ENCODE data around the gene UBA5. TPM values are rescaled to one million over a fixed set of nuclear protein-coding genes. Genes with fewer than 3 reads are reported as not detected.

The UBA5 gene
- total and polyA plus RNA-seq, 5 donors = 25.6 to 42.2 (median 31.7) TPM

DNA sequence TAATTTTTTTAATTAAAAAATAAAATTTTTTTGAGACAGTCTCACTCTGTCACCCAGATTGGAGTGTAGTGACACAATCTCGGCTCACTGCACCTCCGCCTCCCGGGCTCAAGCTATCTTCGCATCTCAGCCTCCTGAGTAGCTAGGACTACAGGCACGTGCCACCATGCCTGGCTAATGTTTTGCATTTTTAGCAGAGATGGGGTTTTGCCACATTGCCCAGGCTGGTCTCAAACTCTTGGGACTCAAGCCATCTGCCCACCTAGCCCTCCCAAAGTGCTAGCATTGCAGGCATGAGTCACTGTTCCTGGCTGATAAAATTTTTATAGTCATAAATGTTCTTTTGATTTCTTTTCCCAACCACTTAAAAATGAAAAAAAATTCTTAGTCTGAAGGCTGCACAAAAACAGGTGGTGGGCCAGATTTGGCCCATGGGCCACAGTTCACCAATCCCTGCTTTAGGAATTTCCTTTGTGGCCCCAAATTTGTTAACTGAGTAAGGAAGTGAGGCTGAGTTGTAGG is 9.2 kb downstream of the UBA5 start:
- intact Hi-C loops (cut with DNase I) = no loop called here
- WGBS = 97% methylated on average over 5 of the region's 5 CpGs
- Histone ChIP-seq H3K27ac (ENCODE audit: low read length) (no peak overlapping the region), H3K4me3 (ENCODE audit: low read length) (no peak overlapping the region), H3K27me3 (ENCODE audit: control insufficient read depth, insufficient read depth) (no peaks in the 10 kb centered on the region), H3K9me3 (ENCODE audit: control insufficient read depth, low read length) (no peaks in the 10 kb centered on the region), H3K4me1 (ENCODE audit: control insufficient read depth, insufficient read depth, low read length) (no peaks in the 10 kb centered on the region)
- ATAC-seq (no peak), DNase-seq (no peak)

DNA sequence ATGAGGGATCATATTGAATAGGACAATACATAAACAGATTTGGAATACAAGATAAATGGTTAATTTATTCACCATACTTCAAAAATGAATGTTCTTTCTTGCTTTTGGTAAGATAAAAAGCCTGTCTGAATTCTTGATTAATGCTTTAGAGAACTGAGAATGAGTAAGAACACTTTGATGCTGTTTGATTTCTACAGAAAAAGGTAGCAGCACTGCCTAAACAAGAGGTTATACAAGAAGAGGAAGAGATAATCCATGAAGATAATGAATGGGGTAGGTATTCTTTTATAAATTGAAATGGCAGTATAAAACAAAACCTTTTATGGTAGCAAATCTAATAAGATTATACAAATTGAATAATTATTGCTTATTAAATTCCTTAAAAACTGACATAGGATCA is 15.3 kb downstream of the UBA5 start:
- ATAC-seq (no peak), DNase-seq (no peak)
- Histone ChIP-seq H3K27ac (ENCODE audit: low read length) (no peak overlapping the region), H3K9me3 (ENCODE audit: control insufficient read depth, low read length) (no peaks in the 10 kb centered on the region), H3K4me1 (ENCODE audit: control insufficient read depth, insufficient read depth, low read length) (no peaks in the 10 kb centered on the region), H3K27me3 (ENCODE audit: control insufficient read depth, insufficient read depth) (no peaks in the 10 kb centered on the region), H3K4me3 (ENCODE audit: low read length) (no peak overlapping the region)
- intact Hi-C loops (cut with DNase I) = no loop called here

DNA sequence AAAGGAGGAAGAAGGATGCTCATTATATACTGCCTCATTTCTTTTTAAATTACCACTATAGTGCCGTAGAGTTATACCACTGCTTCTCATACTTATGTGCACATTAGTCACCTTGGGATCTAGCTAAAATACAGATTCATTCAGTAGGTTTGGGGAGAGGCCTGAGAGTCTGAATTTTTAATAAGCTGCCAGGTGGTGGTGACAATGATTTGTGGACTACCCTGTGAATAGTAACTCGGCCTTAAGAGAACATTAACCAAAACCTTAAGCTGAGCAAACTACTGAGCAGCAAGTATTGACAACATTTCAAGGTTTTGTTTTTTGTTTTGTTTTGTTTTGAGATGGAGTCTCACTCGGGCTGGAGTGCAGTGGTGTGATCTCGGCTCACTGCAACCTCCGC is 19.8 kb downstream of the UBA5 start:
- intact Hi-C loops (cut with DNase I) = no loop called here
- Histone ChIP-seq H3K27ac (ENCODE audit: low read length) (no peak overlapping the region), H3K4me1 (ENCODE audit: control insufficient read depth, insufficient read depth, low read length) (no peaks in the 10 kb centered on the region), H3K27me3 (ENCODE audit: control insufficient read depth, insufficient read depth) (no peaks in the 10 kb centered on the region), H3K4me3 (ENCODE audit: low read length) (no peak overlapping the region), H3K9me3 (ENCODE audit: control insufficient read depth, low read length) (no peaks in the 10 kb centered on the region)
- no peak for DNase-seq
- 92% methylated on average over 5 of the region's 5 CpGs for WGBS
- no peak for ATAC-seq

DNA sequence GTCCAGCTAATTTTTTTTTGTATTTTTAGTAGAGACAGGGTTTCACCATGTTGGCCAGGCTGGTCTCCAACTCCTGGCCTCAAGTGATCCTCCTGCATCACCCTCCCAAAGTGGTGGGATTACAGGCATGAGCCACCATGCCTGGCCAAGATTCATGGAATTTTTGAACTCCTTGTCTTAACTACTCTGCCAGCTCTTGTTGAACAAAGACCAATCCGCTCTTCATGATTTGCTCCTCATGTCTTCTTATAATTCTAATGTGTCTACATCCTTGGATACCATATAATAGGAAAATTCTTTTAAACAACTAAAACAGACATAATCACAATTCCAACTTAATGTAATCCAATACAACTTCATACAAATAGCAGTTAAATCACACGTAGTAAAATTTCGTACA is 21.3 kb downstream of the UBA5 start:
- H3K4me1 ChIP-seq (ENCODE audit: control insufficient read depth, insufficient read depth, low read length) = no peaks in the 10 kb centered on the region
- no peaks in the 10 kb centered on the region for H3K9me3 ChIP-seq (ENCODE audit: control insufficient read depth, low read length)
- intact Hi-C loops (cut with DNase I) = no loop called here
- WGBS = 96% methylated on average over 3 of the region's 3 CpGs
- DNase-seq = no peak
- H3K4me3 ChIP-seq (ENCODE audit: low read length) = no peak overlapping the region
- no peaks in the 10 kb centered on the region for H3K27me3 ChIP-seq (ENCODE audit: control insufficient read depth, insufficient read depth)
- H3K27ac ChIP-seq (ENCODE audit: low read length) = no peak overlapping the region
- ATAC-seq = no peak

DNA sequence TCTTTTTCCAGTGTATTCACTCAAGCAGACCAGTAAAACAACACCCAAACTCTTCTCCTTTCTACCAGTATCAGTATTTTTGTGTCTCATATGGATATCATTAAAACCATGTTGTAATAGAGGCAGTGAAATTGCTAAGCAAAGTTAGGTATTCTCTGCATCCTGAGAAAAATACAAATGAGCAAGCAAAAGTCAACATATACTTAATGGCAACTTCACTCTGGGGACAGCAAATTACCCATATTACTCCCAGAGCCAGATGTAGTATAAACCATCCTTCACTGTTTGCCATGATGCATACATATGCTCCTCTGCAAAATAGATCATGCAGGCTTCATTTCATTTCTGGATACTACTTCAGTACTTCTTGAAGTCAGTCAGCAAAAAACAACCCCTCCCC is 22.1 kb downstream of the UBA5 start:
- Histone ChIP-seq H3K4me3 (ENCODE audit: low read length) (no peak overlapping the region), H3K4me1 (ENCODE audit: control insufficient read depth, insufficient read depth, low read length) (no peaks in the 10 kb centered on the region), H3K9me3 (ENCODE audit: control insufficient read depth, low read length) (no peaks in the 10 kb centered on the region), H3K27me3 (ENCODE audit: control insufficient read depth, insufficient read depth) (no peaks in the 10 kb centered on the region), H3K27ac (ENCODE audit: low read length) (no peak overlapping the region)
- intact Hi-C loops (cut with DNase I) = no loop called here
- ATAC-seq (no peak), DNase-seq (no peak)

DNA sequence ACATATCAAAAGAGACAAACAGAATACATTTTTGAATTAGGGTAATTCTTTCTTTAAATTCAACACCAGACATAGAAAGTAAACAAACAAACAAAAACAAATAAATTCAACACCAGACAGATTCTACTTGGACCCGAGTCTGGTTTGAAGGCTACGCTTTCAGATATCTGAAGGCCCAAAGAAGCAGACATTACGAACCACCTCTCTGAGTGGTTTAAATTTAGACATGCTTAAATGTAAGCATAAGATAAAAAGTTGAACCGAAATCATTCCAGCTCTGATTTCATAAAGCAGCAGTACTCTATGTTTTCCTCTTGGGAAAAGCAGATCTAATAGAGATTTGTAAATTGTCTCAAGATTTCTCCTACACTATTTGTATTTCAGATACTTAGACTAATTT is 29.9 kb downstream of the UBA5 start:
- 70% methylated on average over 4 of the region's 4 CpGs for WGBS
- no peak for ATAC-seq
- Histone ChIP-seq H3K4me1 (ENCODE audit: control insufficient read depth, insufficient read depth, low read length) (no peaks in the 10 kb centered on the region), H3K9me3 (ENCODE audit: control insufficient read depth, low read length) (no peaks in the 10 kb centered on the region), H3K27me3 (ENCODE audit: control insufficient read depth, insufficient read depth) (no peaks in the 10 kb centered on the region), H3K4me3 (ENCODE audit: low read length) (no peak overlapping the region), H3K27ac (ENCODE audit: low read length) (no peak overlapping the region)
- no peak for DNase-seq
- intact Hi-C loops (cut with DNase I) = no loop called here

DNA sequence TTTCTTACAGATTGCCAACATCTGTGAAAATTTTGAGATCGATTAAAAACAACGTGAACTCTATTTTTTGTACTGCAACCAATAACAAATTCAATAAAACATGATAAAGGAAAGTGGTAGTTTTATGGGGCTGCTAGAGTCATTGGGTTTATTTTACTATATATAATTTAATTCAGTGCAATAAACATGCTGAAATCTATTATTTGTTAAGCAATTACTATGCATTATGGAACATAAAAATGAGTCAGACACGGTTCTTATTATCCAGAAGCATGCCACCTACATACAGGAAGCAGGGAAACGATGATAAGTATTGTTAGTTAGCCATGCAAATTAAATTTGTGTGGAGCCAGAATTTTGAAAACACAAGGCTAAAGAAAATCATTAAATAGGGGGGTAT is 34.9 kb downstream of the UBA5 start:
- intact Hi-C loops (cut with DNase I) = no loop called here
- no peak overlapping the region for H3K27ac ChIP-seq (ENCODE audit: low read length)
- ATAC-seq (no peak), DNase-seq (no peak)
- H3K4me3 ChIP-seq (ENCODE audit: low read length) = no peak overlapping the region
- H3K4me1 ChIP-seq (ENCODE audit: control insufficient read depth, insufficient read depth, low read length) = no peaks in the 10 kb centered on the region
- no peaks in the 10 kb centered on the region for H3K27me3 ChIP-seq (ENCODE audit: control insufficient read depth, insufficient read depth)
- 65% methylated on average over 4 of the region's 4 CpGs for WGBS
- no peaks in the 10 kb centered on the region for H3K9me3 ChIP-seq (ENCODE audit: control insufficient read depth, low read length)

DNA sequence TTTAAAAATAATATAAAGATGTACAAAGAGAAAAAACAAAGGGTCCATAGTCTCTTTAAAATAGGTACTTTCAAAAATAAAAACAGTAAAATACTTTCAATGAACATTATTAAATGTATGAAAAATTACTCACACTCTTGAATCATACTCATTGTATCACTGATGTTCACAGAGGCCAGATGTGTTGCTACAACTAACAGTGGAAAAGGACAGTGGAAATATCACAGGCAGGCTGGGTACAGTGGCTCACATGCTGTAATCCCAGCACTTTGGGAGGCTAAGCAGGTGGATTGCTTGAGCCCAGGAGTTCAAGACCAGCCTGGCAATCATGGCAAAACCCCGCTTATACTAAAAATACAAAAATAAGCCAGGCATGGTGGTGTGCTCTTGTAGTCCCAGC is 35.3 kb downstream of the UBA5 start:
- 93% methylated on average over 1 of the region's 1 CpG for WGBS
- no peak overlapping the region for H3K27ac ChIP-seq (ENCODE audit: low read length)
- no peak for DNase-seq
- intact Hi-C loops (cut with DNase I) = no loop called here
- no peaks in the 10 kb centered on the region for H3K4me1 ChIP-seq (ENCODE audit: control insufficient read depth, insufficient read depth, low read length)
- H3K4me3 ChIP-seq (ENCODE audit: low read length) = no peak overlapping the region
- no peaks in the 10 kb centered on the region for H3K9me3 ChIP-seq (ENCODE audit: control insufficient read depth, low read length)
- H3K27me3 ChIP-seq (ENCODE audit: control insufficient read depth, insufficient read depth) = no peaks in the 10 kb centered on the region
- ATAC-seq = no peak

DNA sequence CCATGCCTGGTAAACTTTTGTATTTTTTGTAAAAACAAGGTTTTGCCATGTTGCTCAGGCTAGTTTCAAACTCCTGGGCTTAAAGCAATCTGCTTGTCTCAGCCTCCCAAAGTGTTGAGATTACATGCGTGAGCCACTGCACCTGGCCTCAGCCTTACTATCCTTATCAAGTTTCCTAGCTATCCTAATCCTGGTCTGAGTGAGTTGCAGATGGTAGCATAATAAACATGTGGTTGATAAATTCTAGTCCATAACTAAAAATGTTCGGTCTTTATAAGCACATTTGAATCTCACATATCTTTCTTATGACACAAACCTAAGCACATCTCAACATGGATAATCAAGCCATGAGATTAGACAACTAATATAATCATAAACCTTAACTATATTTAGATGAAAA is 43.6 kb downstream of the UBA5 start:
- intact Hi-C loops (cut with DNase I) = no loop called here
- WGBS = 71% methylated on average over 2 of the region's 2 CpGs
- no peak for ATAC-seq
- Histone ChIP-seq H3K27ac (ENCODE audit: low read length) (no peak overlapping the region), H3K4me1 (ENCODE audit: control insufficient read depth, insufficient read depth, low read length) (no peaks in the 10 kb centered on the region), H3K9me3 (ENCODE audit: control insufficient read depth, low read length) (no peaks in the 10 kb centered on the region), H3K4me3 (ENCODE audit: low read length) (no peak overlapping the region), H3K27me3 (ENCODE audit: control insufficient read depth, insufficient read depth) (no peaks in the 10 kb centered on the region)
- no peak for DNase-seq

DNA sequence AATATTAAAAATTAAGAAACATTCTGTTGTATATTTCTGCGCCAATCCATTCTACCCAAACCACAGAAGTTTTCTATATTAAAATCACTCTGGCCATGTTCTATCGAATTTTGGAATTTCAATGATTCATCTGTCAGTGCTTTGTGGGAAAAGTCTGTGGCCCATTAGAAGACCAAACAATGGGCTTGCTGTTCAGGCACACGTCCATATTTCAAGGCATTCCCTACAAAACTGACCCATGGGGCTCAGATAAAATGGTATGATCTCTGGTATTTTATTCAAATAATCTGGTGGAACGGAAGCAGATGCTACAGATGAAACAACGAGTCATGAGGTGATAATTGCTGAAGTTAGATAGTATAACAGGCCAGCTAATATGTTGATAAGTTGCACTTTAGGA is 49.6 kb downstream of the UBA5 start:
- 63% methylated on average over 5 of the region's 5 CpGs for WGBS
- DNase-seq (no peak), ATAC-seq (no peak)
- no peaks in the 10 kb centered on the region for H3K9me3 ChIP-seq (ENCODE audit: control insufficient read depth, low read length)
- intact Hi-C loops (cut with DNase I) = no loop called here
- no peaks in the 10 kb centered on the region for H3K27me3 ChIP-seq (ENCODE audit: control insufficient read depth, insufficient read depth)
- H3K4me1 ChIP-seq (ENCODE audit: control insufficient read depth, insufficient read depth, low read length) = no peaks in the 10 kb centered on the region
- no peak overlapping the region for H3K4me3 ChIP-seq (ENCODE audit: low read length)
- H3K27ac ChIP-seq (ENCODE audit: low read length) = no peak overlapping the region

DNA sequence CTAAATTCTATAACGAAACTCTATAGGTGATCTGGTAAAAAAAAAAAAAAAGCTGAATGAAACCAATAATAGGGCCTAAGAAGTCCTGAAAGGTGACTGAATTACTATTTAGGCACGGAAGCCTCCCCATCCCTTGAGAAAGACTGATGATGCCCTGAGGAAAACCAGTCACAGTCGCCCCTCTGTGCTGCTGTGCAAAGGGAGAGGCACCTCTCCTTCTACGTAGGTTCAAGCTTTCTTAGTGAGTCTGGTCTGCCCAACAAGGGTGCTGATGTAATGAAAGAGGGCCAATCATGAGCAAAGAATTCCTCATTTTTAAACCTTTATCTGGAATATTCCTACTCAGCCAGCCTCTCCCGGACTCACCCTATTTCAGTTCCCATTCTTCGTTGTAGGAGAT is 50.2 kb downstream of the UBA5 start:
- DNase-seq = peak in 1 of 3 donors; percentile 33
- Histone ChIP-seq H3K27me3 (ENCODE audit: control insufficient read depth, insufficient read depth) (no peaks in the 10 kb centered on the region), H3K4me3 (ENCODE audit: low read length) (no peak overlapping the region), H3K9me3 (ENCODE audit: control insufficient read depth, low read length) (no peaks in the 10 kb centered on the region), H3K4me1 (ENCODE audit: control insufficient read depth, insufficient read depth, low read length) (no peaks in the 10 kb centered on the region), H3K27ac (ENCODE audit: low read length) (no peak overlapping the region)
- intact Hi-C loops (cut with DNase I) = no loop called here
- no peak for ATAC-seq
- 89% methylated on average over 6 of the region's 6 CpGs for WGBS

DNA sequence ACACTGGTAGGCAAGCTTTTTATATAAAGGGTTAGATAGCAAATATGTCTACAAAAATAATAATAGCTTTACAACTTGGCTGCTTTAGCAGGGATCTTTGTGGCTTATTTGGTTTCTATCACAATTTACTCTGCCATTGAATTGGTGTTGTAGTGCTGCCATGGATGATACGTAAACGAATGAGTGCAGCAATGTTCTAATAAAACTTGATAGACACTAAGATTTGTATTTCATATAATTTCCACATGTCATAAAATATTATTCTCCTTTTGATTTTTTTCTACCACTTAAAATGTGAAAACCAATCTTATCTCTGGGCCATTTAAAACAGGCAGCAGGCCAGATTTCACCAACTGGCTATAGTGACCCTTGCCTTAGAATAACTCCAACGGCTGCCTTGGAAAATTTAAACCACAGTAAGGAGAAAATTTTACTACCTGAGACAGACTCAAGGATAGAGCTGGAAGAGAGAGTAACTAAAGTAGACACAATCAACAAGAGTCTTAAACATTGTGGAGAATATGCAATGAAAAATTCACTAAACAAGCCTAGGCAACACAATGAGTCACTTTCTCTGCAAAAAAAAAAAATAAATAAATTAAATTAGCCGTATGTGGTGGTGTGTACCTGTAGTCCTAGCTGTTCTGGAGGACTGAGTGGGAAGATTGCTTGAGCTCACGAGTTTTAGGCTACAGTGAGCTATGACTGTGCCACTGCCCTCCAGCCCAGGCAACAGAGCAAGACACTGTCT is 54.0 kb downstream of the UBA5 start:
- intact Hi-C loops (cut with DNase I) = no loop called here
- no peak for ATAC-seq
- no peak for DNase-seq
- Histone ChIP-seq H3K27me3 (ENCODE audit: control insufficient read depth, insufficient read depth) (no peaks in the 10 kb centered on the region), H3K9me3 (ENCODE audit: control insufficient read depth, low read length) (no peaks in the 10 kb centered on the region), H3K4me1 (ENCODE audit: control insufficient read depth, insufficient read depth, low read length) (no peaks in the 10 kb centered on the region), H3K27ac (ENCODE audit: low read length) (no peak overlapping the region), H3K4me3 (ENCODE audit: low read length) (no peak overlapping the region)
- 77% methylated on average over 5 of the region's 5 CpGs for WGBS
